ENCODE measurements around the gene PCGF1. TPM values are rescaled to one million over a fixed set of nuclear protein-coding genes. Genes with fewer than 3 reads are reported as not detected.

PCGF1 gene
- total RNA-seq, 1 experiment from 2014 or later = 39.9 TPM

GRCh38 chr2:74502147-74502719, 5.3 kb downstream of the PCGF1 start:
- no peaks in the 10 kb centered on the region for H3K9me2 ChIP-seq (ENCODE audit: insufficient read depth)
- no peaks in the 10 kb centered on the region for H4K20me1 ChIP-seq (ENCODE audit: insufficient read depth)
- ChIA-PET RAD21 (ENCODE audit: low non-redundant PET in 1 of 2, low total read pairs in 2 of 2, uncharacterized antibody in 2 of 2, unreplicated experiment in 2 of 2) (no interaction called here), CTCF (no interaction called here), POLR2A (no interaction called here)
- no peaks in the 10 kb centered on the region for H3K9me3 ChIP-seq (ENCODE audit: control insufficient read depth in 1 of 2, insufficient read depth in 1 of 2, low read depth in 1 of 2, low read length in 2 of 2)
- peak overlapping the region; percentile 91 for H3K27ac ChIP-seq (ENCODE audit: low read depth, low read length)
- DNase-seq (ENCODE audit: low read depth, low spot score) (no peak), ATAC-seq (peak; percentile 9; the same call in 1 of the 2 replicates)
- H3K4me1 ChIP-seq (ENCODE audit: control insufficient read depth in 1 of 2, insufficient read depth in 2 of 2, low read length in 2 of 2) = peaks cover 24 to 53% of the 10 kb centered on the region in 2 experiments
- peak overlapping the region; percentile 83 to 89 for H3K4me3 ChIP-seq (replicated peaks in 1 of 2; ENCODE audit: low read depth in 1 of 2, low read length in 2 of 2)
- TF ChIP-seq ELF1 (IDR thresholded peaks at IDR 0.05; ENCODE audit: borderline replicate concordance, low read depth) = no peak
- TF ChIP-seq EZH2 (IDR thresholded peaks at IDR 0.05) = no peak
- no peak for TF ChIP-seq FOSL1 (IDR thresholded peaks at IDR 0.05; ENCODE audit: low read depth)
- TF ChIP-seq ZNF274 (IDR thresholded peaks at IDR 0.05; ENCODE audit: low read depth, low read length) = no peak
- BruUV-seq (replicated peaks) = no TSS peak
- peak overlapping the region; percentile 40 for H2AFZ ChIP-seq (ENCODE audit: low read depth, low read length, poor library complexity, severe bottlenecking)
- peak overlapping the region; percentile 85 for H3K9ac ChIP-seq (ENCODE audit: low read length)
- intact Hi-C loops (cut with micrococcal nuclease) = loop anchor here (2.0 kb wide), 1 partner anchor 19 kb away; the partner anchor contains the start of genes CCDC142 and TTC31
- H3K27me3 ChIP-seq (ENCODE audit: insufficient read depth, low read length) = no peaks in the 10 kb centered on the region
- H3K36me3 ChIP-seq (ENCODE audit: control insufficient read depth in 1 of 2, insufficient read depth in 2 of 2, low read length in 2 of 2) = peaks cover 3 to 16% of the 10 kb centered on the region in 2 experiments; a peak in 2 of 4 replicates
- peak overlapping the region; percentile 95 for H3K4me2 ChIP-seq (ENCODE audit: low read length)
- peaks cover 22% of the 10 kb centered on the region for H3K79me2 ChIP-seq (ENCODE audit: insufficient read depth, low read length)

- POLR2A ChIA-PET = interaction anchor here (1.3 kb wide), 1 partner anchor 26 kb away, joined by 3 read pairs; no protein-coding TSS in a partner anchor
- intact Hi-C loops (cut with micrococcal nuclease) = loop anchor here (2.0 kb wide), 1 partner anchor 19 kb away; the partner anchor contains the start of genes CCDC142 and TTC31
- no peak for ATAC-seq
- DNase-seq (ENCODE audit: low read depth, low spot score) = no peak
- H4K20me1 ChIP-seq (ENCODE audit: insufficient read depth) = no peaks in the 10 kb centered on the region
- H3K27ac ChIP-seq (ENCODE audit: low read depth, low read length) = peak overlapping the region; percentile 91
- H3K79me2 ChIP-seq (ENCODE audit: insufficient read depth, low read length) = peaks cover 14% of the 10 kb centered on the region
- no peaks in the 10 kb centered on the region for H3K9me2 ChIP-seq (ENCODE audit: insufficient read depth)
- H3K9me3 ChIP-seq (ENCODE audit: control insufficient read depth in 1 of 2, insufficient read depth in 1 of 2, low read depth in 1 of 2, low read length in 2 of 2) = no peaks in the 10 kb centered on the region
- H3K4me2 ChIP-seq (ENCODE audit: low read length) = peak overlapping the region; percentile 95
- CTCF ChIA-PET = interaction anchor here (0.8 kb wide), 1 partner anchor 18 kb away, joined by 3 read pairs; the partner anchor contains the start of genes CCDC142 and TTC31
- H3K36me3 ChIP-seq (ENCODE audit: control insufficient read depth in 1 of 2, insufficient read depth in 2 of 2, low read length in 2 of 2) = peaks cover 3 to 16% of the 10 kb centered on the region in 2 experiments; a peak in 2 of 4 replicates
- H3K4me1 ChIP-seq (ENCODE audit: control insufficient read depth in 1 of 2, insufficient read depth in 2 of 2, low read length in 2 of 2) = peaks cover 24 to 49% of the 10 kb centered on the region in 2 experiments
- TF ChIP-seq POLR2AphosphoS5 (IDR thresholded peaks at IDR 0.05; ENCODE audit: low read depth, low read length) (peak; percentile 21; the same call in 1 of the 2 replicates), YY1 (IDR thresholded peaks at IDR 0.05; ENCODE audit: extremely low read depth, insufficient replicate concordance, low read depth, low read length) (no peak)
- H3K9ac ChIP-seq (ENCODE audit: low read length) = peak overlapping the region; percentile 85
- H3K27me3 ChIP-seq (ENCODE audit: insufficient read depth, low read length) = no peaks in the 10 kb centered on the region
- RAD21 ChIA-PET (ENCODE audit: low non-redundant PET in 1 of 2, low total read pairs in 2 of 2, uncharacterized antibody in 2 of 2, unreplicated experiment in 2 of 2) = no interaction called here
- no peak overlapping the region for H2AFZ ChIP-seq (ENCODE audit: low read depth, low read length, poor library complexity, severe bottlenecking)
- BruUV-seq (replicated peaks) = no TSS peak
- peak overlapping the region; percentile 83 to 89 for H3K4me3 ChIP-seq (replicated peaks in 1 of 2; ENCODE audit: low read depth in 1 of 2, low read length in 2 of 2)
Measured at GRCh38 chr2:74501335-74502071, 6.0 kb downstream of the PCGF1 start.
